GM20431 (cell line): ENCODE data around the gene SLC13A1.

Experiments
- in situ Hi-C: fragments of 300-500 bp; cut with MseI, MboI; formaldehyde crosslinking; loops from one replicate; pipeline ENCODE4 v1.15.0; 2020; ENCODE audit warnings: low sequenced_read_pairs; ENCODE audit not compliant: unreplicated experiment

Gene SLC13A1

DNA sequence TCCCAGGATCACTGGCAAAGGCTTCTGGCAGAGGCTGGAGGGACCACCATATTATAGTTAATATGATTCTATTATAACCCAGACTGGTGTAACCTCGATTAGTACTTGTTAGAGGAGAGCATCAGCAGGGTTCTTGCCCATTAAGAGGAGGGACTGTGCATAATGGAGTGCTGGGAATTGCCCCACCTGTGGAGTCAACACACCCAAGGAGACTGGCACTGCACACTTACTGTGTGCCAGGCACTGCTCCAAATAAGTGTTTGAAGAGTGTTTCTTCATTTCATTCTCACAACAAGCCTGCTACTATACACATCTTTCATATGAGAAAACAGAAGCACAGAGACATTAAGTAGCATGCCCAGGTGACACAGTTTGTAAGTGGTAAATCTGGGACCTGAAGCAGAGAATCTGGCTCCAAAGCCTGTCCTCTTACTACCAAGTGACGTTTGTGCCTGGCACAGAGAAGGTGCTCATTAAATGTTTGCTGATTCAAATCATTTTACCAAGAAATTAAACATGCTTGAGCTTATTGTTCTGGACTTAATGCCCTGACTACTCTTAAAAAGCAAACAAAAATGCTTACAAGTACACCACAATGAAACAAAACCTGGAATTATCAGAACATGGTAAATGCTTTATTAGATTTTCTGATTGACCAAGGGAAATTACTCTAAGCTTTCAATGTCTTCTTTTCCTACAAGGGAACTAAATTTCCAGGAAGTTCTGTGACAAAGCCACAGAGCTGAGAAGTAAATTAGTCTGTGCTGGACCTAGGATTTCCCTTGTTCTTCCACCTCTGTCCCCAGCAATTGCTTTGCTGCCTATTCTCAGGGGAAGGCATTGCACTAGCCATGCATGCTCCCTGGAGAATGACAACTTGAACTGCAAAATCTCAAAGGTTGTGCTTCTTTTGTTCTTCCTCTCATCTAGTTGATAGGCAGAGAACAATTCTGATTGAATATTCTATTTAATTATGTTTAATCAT is 809 bp downstream of the SLC13A1 start:
- in situ Hi-C loops = no loop called here

DNA sequence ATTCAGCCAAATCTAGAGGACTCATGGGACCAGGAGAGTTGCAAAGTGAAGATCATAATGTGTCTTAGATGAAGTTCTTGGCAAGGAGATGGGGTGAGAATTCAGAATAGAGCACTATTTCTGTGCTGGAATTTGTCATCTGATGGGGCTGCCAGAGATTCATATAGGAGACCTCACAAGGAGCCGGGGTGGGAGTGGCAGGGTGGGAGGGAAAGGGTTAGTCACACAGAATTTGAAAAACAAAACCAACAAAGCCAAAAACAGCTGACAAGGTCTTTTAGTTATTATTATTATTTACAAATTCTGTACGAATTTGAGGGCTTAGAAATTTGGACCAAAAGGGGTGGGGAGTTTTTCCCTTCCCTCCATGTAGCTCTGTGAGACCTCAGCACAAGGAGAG is 1.7 kb downstream of the SLC13A1 start:
- in situ Hi-C loops = no loop called here

DNA sequence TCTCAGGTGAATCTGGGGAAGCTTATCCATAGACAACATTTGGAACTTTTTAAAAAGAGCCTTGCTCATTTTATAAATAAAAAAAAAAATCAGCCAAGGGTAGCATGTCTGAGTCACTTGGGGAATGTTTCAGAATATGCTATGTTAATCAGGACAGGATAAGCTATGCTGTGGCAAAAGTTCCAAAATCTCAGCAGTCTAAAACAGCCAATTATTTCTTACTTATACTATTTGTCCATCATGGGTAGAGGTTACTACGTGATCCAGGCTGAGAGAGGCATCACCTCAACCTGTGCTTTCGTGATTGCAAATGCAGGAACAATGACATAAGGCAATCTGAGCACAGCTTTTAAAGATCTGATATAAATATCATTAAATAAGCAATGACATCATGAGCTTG is 6.5 kb downstream of the SLC13A1 start:
- in situ Hi-C loops = no loop called here

DNA sequence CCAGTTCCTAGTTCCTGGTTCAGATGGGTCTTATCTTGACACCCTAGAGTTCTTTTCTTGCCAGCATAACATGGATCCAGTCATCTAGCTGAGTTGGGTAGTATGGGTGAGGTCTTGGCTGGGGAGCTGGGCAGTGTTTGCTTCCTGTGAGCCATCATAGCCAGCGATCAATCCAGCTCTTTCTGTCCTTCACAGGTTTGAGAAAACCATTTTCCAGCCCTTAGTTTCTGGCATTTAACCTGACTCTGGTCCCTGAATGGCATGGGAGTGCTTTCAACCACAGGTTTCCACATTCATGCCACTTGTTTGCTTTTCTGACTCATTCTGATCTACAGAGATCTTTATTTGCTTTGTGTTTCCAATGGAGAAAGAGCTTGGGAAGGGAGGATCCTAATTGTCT is 8.6 kb downstream of the SLC13A1 start:
- in situ Hi-C loops = no loop called here

DNA sequence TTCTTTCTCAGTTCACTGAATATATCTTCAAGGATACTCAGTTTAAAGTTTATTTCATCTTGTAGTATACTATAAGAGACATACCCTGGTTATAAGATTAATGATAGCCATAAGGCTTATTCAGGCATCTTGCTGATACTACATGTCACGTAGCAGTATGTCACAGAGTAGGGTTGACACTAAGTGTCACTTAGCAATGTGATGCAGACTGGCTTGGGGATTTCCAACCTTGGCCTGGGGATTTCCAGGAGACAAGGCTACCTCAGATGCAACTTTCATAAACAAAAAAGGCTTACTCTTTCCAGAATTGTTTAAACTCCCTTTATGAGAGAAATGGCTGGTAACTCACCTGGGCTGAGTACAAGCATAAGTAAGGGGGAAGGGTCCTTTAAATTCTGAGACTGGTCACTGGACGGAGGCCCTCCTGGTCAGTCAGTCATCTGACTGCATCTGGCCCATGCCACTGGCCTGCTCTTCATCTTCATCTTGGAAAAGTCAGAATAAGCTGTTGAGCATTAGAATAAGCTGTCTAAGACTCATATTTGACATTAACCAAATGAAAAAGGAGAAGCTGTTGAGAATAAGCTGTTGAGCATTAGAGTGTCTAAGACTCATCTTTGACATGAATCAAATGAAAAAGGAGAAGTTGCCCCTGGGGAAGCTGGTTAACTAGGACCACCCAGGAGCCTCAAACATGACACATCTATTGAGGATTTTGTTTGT is 9.5 kb downstream of the SLC13A1 start:
- in situ Hi-C loops = no loop called here

DNA sequence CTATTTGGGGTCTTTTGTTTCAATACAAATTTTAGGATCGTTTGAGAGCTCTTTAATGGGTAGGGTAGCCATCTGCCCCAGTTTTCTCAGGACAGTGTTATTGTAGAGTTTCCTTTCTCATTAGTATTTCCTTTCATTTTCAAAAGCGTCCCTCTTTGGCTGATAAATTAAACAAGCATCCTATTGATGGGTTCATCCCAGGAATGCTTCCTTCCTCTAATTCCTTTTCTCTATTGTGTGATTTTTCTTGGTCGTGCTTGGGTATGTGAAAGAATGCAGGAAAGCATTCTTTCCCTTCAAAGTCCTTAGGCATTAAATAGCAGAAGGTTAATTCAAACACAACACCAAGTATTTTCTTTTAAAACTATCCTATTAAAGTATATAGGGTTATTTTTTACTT is 14.0 kb downstream of the SLC13A1 start:
- in situ Hi-C loops = no loop called here

DNA sequence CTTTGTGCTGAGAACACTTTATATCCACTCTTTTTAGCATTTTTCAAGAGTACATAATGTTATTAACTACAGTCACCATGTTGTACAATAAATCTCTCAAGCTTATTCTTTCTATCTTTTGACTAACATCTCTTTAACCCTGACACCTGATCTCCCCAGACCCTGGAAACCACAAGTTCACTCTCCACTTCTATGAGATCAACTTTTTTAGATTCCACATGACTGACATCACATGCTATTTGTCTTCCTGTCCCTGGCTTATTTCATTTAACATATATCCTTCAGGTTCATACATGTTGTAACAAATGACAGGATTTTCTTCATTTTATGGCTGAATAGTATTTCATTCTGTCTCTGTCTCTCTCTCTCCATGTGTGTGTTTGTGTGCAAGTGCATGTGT is 15.5 kb downstream of the SLC13A1 start:
- in situ Hi-C loops = no loop called here

DNA sequence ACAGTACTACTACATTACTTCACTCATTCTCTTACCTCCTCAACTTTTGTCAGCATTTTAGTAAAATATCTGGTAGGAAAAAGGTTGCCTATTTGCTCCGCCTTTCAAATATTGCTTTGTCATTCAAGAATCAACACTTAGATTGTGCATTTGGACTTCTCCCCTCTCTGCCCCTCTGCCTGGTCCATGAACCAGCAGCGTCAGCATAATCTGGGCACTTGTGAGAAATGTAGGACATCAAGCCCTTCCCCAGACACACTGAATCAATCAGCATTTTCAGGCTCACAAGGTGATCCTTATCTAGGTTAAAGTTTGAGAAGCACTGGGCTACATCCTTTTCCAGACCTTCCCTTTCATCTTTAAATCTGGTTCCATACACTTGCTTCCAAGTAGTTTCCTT is 16.3 kb downstream of the SLC13A1 start:
- in situ Hi-C loops = no loop called here

DNA sequence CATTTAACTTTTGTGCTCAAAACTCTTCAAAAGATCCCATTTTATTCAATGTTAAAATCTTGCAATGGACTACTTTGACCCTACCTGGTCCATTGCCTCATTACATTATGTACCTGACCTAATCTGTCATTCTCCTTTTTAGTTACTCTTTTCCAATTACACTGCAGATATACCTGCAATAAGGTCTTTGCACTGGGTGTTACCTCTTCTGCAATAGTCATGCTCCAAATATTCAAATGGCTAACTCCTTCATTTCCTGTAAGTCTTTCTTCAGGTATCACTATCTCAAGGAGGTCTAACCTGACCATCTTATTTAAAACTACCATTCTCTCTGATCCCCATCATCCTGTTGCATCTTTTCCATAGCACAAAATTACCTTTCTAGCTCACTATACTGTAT is 22.3 kb downstream of the SLC13A1 start:
- in situ Hi-C loops = no loop called here

DNA sequence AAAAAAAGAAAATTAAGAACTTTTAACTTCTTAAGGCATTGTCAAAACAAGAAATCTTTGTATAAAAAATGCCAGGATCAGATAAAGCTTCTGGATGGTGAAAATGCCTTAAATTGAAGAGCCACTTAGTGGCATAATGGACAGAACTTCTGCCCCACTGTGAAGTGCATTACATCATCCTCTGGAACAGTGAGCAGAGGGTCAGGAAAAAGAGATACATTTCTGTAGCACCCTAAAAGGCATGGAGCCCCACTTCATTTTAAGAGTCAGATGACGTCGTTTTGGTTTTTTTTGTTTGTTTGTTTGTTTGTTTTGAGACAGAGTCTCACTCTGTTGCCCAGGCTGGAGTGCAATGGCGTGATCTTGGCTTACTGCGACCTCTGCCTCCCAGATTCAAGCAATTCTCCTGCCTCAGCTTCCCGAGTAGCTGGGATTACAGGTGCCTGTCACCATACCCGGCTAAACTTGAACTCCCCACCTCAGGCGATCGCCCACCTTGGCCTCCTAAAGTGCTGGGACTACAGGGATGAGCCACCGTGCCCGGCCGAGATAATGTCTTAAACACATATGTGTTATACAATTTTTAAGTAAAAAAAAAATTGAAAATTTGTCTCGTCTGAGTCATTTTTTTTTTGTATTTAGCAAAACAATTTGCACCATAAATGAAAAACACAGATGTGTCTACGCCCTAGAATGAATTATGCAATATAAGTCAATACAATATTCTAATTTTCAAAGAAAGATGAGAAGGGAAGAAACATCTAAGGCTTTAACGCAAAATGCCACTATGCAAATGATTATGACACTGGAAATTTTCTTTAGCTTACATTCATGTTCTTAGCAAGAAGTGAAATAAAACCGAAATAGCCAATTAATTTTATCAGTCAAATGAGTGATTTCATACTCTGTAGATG is 29.2 kb downstream of the SLC13A1 start:
- in situ Hi-C loops = no loop called here

DNA sequence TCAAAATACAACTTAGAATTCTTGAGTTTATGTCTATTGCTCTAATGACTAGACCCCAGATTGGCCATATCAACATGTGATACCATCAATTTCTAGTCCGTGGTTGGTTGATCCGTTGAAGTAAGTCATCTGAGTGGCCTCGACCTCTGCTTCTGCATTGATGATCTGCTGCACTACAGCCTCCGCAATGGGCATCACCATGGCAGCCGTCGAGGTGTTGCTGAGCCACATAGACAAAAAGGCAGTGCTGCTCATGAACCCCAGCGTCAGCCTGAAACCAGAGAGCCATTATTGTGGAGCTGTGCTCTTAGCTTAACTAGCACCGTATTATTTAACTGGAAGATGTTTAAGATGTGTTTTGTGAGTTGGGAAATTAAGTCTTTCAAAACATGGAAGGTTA is 30.7 kb downstream of the SLC13A1 start:
- in situ Hi-C loops = no loop called here

DNA sequence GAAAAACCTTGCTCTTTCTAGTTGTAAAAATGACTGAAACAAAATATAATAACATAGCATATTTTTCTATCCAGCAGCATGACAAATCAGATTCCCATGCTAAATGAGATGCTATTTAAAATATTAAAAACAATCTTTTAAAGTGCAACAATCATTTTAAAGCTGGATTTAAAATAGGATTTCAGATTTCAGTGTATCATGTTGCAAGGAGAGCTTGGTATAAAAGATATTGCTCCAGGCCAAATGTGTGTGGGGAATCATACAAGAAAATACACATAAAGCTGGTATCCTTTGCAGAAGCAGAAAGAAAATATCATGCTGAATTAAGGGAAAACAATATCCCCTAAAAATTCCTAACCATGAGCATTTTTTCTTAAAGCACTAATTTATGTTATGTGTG is 42.2 kb downstream of the SLC13A1 start:
- in situ Hi-C loops = no loop called here

DNA sequence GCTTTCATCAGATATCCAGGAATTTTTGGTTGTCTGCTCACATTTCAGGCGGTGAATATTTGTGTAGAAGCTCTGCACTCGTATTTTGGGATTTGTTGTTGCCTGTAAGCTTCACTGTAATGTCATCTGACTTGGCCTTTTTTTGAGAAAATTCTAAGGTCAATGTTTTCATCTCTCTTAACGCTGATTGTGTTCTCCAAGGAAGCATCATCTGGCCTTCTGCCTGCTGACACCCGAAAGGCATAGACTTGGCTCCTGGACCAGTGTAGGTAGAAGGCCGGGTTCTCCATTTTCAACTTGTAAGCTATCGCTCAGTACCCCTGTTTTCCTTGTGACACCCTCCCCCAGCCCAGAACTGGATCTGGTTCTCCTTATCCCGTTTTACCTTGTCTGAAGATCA is 44.2 kb downstream of the SLC13A1 start:
- in situ Hi-C loops = no loop called here

DNA sequence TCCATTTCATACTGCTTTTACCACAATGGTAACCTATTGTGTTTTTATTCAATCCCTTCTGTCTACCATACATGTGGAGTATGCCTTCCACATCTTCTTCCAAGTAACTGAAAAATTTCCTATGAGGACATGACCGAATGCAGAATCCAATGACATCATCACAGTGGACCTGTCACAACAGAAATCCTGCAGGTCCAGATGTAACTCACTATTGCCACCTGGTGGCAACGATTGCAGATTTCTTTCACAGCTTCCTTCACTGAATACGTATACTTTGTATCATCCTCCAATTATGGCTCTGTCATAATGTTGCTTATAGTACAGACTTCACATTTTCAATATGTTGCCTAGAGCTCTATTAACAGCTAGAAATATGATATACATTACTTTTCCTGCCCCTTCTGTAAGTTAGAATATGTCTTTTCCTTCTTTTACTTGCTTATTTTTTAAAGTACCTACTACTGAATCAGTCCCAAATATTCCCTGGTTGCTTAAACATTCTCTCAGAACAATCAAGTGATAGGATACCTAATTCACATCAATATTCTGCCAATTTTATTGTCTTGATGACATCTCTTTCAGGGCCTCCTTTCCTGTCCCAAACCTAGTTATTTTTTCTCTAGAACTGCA is 45.4 kb downstream of the SLC13A1 start:
- in situ Hi-C loops = no loop called here

DNA sequence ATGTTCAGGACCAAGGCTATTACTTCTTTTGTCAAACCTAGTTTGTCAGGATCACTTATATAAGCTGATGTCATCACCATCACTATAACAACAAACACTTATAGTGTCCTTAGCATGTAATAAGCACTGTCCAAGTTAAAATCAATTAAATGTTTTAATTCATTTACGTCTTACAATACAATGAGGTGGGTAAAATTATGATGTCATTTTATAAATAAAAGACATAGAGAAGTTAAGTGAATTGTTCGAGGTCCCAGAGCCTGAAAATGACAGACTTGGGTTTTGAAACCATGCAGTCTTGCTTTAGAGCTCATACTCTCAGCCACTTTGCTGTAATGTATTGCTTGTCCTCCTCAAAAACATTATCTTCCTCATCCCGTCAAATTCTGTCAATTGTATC is 48.3 kb downstream of the SLC13A1 start:
- in situ Hi-C loops = no loop called here

DNA sequence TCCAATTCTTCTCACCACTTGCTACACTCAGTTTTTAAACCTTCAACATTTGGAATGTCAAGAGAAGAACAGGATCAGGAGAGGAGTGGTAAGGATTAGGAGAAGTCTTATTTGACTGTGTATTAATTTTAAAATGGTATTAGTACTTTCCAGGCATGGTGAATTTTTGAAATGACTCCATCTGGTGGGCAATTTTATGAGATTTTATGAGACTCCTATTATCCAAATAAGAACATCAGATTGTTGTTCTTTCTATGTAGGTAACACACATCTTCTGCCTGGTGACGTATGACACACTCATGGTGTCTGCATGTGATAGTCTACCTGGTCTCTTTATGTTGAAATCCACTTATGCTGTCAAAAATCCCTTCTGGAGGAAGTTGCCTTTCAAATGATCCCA is 51.0 kb downstream of the SLC13A1 start:
- in situ Hi-C loops = no loop called here

DNA sequence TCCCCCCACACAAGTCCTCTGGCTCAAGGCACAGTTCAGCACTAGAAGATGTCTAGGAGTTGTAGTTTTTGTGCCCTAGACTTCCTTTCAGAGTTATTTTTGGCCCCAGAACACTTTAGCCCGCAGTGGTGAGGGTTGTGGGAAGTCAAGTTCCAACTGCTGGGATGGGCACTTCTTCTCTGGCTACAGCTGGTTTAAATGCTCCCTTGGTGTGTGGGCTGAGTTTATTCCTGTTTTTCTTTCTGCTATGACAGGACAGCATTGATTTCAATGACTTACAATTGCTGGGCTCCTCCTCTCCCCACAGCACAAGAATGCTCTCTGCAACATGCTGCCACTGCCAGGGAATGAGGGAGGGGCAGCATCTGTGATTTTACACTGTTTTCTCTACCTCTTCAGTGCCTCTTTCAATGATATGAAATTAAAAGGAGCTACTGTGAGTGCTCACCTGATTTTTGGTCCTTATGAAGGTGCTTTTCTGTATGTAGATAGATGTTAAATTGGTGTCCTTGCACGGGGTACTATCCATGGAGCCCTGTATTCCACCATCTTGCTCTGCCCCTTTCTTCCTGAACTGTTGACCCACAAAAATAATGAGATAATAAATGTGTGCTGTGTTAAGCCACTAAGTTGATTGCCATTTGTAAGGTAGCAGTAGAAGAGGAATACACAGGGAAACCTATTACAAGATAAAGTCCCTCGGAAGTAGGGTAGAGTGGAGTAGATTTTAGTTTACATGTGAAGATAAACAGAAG is 56.3 kb downstream of the SLC13A1 start:
- in situ Hi-C loops = no loop called here

DNA sequence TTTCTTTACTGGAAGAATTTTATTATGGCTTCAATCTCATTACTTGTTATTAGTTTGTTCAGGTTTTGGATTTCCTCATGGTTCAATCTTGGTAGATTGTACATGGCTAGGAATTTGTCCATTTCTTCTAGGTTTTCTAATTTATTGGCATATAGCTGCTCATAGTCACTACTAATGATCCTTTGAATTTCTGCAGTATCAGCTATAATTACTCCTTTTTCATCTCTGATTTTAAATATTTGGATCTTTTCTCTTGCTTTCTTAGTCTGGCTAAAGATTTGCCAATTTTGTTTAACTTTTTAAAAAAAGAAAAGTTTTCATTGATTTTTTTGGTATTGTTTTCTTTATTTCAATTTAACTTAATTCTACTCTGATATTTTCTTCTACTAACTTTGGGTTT is 59.2 kb downstream of the SLC13A1 start:
- in situ Hi-C loops = no loop called here

DNA sequence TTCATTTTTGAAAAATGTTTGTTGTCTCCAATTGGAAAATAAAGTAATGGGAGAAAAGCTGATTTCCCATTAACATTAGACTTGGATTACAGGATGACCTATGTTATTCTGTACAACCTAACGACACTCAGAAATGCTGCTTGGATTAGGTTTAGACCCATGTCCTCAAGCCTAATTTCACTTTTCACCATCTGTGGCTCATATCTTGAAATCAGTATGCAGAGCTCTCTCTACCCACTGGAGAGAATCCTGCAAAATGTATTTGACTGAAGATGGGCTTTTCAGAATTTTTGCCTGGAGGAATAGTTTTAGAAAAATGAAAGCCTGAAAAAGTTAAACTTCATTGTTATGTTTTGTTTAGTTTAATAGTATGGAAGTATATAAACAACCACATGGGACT is 63.8 kb downstream of the SLC13A1 start:
- in situ Hi-C loops = no loop called here
